Stimulated activated CD8-positive, alpha-beta memory T cell treated with anti-CD3 and anti-CD28 coated beads, Interleukin-15, amount 100 ng/mL, for 1 hour (primary cell): Measurements from ENCODE around the gene PCDHA11.
"Not testable (repeated sequence)": the region's sequence is repeated elsewhere in the genome, so short reads cannot be mapped to it uniquely, and the experiment has no call there.

Experiments
- DNase-seq: peaks from one replicate; pipeline ENCODE4 v3.0.0-alpha.2; 2020; ENCODE audit warnings: low read depth

The PCDHA11 gene

DNA sequence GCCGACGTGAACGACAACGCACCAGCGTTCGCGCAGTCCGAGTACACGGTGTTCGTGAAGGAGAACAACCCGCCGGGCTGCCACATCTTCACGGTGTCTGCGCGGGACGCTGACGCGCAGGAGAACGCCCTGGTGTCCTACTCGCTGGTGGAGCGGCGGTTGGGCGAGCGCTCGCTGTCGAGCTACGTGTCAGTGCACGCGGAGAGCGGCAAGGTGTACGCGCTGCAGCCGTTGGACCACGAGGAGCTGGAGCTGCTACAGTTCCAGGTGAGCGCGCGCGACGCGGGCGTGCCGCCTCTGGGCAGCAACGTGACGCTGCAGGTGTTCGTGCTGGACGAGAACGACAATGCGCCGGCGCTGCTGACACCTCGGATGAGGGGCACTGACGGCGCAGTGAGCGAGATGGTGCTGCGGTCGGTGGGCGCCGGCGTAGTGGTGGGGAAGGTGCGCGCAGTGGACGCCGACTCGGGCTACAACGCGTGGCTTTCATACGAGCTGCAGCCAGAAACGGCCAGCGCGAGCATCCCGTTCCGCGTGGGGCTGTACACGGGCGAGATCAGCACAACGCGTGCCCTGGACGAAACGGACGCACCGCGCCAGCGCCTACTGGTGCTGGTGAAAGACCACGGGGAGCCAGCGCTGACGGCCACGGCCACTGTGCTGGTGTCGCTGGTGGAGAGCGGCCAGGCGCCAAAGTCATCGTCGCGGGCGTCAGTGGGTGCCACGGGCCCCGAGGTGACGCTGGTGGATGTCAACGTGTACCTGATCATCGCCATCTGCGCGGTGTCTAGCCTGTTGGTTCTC lies 18.7 kb upstream of the PCDHA11 start:
- DNase-seq, result not testable (repeated sequence)

DNA sequence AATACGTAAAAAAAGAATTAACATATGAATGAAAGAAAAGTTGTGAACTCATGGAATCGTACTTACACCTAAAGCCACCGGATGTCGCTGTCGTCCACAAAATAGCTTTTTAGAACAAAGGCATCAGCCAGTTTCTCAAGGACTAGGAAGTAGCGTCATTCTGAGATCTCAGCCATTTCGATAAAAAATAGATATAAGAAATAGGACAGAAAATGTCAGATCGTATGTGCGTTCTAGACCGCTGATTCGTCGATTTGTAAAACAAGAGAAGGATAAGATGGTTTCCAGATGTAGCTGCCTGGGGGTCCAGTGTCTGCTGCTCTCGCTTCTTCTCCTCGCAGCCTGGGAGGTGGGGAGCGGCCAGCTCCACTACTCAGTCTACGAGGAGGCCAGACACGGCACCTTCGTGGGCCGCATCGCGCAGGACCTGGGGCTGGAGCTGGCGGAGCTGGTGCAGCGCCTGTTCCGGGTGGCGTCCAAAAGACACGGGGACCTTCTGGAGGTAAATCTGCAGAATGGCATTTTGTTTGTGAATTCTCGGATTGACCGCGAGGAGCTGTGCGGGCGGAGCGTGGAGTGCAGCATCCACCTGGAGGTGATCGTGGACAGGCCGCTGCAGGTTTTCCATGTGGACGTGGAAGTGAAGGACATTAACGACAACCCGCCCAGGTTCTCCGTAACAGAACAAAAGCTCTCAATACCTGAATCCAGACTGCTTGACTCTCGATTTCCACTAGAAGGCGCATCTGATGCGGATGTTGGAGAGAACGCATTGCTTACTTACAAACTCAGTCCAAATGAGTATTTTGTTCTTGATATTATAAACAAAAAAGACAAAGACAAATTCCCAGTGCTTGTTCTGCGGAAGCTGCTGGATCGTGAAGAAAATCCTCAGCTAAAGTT lies 12.7 kb upstream of the PCDHA11 start, which contains the start of gene PCDHA10:
Gene PCDHA10 (plus strand): TSS at position 126 of the 903 bp plus-strand sequence. CDS start 152 bp downstream, at position 278.
- DNase-seq, result no peak

- no peak for DNase-seq
Measured at GRCh38 chr5:140857177-140857986, 11.4 kb upstream of the PCDHA11 start.

GRCh38 chr5:140857987-140858240 lies 10.8 kb upstream of the PCDHA11 start:
- no peak for DNase-seq

DNA sequence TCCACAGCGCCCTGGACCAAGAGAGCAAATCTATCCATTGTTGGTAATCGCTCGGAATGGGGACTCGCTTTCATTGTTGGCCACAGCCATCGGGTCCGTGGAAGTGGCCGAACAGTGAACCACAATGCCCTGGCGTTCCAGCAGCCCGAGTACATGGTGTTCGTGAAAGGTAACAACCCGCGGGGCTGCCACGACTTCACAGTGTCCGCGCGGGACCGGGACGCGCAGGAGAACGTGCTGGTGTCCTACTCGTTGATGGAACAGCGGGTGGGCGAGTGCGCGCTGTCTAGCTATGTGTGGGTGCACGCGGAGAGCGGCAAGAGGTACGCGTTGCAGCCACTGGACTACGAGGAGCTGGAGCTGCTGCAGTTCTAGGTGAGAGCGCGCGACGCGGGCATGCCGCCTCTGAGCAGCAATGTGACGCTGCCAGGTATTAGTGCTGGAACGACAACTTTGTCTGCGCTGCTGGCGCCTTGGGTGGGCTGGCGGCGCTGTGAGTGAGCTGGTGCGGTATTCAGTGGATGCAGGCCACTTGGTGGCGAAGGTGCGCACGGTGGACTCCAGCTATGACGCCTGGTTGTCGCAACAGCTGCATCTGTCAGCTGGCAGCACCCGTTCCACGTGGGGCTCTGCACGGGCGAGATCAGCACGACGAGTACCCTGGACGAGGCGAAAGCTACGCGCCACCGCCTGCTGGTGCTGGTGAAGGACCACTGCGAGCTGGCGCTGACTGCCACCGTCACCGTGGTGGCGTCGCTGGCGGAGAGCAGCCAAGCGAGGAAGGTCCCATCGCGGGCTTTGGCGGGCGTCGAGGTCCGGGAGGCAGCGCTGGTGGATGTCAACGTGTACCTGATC lies 6.1 kb upstream of the PCDHA11 start:
- DNase-seq, result no peak

DNA sequence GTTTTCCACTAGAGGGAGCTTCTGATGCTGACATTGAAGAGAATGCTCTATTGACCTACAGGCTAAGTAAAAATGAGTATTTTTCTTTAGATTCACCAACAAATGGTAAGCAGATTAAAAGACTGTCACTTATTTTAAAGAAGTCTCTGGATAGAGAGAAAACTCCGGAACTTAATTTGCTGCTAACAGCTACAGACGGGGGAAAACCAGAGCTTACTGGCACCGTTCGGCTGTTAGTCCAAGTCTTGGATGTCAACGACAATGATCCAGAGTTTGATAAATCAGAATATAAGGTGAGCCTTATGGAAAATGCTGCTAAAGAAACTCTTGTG lies 764 bp downstream of the PCDHA11 start:
- DNase-seq, result no peak

DNA sequence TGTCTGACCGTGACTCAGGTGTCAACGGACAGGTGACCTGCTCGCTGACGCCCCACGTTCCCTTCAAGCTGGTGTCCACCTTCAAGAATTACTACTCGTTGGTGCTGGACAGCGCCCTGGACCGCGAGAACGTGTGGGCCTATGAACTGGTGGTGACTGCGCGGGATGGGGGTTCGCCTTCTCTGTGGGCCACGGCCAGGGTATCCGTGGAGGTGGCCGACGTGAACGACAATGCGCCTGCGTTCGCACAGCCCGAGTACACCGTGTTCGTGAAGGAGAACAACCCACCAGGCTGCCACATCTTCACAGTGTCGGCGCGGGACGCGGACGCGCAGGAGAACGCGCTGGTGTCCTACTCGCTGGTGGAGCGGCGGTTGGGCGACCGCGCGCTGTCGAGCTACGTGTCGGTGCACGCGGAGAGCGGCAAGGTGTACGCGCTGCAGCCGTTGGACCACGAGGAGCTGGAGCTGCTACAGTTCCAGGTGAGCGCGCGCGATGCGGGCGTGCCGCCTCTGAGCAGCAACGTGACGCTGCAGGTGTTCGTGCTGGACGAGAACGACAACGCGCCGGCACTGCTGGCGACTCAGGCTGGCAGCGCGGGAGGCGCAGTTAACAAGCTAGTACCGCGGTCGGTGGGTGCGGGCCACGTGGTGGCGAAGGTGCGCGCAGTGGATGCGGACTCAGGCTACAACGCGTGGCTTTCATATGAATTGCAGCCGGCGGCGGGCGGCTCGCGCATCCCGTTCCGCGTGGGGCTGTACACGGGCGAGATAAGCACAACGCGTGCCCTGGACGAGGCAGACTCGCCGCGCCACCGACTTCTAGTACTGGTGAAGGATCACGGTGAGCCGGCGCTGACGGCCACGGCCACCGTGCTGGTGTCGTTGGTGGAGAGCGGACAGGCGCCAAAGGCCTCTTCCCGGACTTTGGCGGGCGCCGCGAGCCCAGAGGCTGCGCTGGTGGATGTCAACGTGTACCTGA lies 1.8 kb downstream of the PCDHA11 start:
- no peak for DNase-seq

GRCh38 chr5:140875085-140876065 lies 6.6 kb downstream of the PCDHA11 start, which contains the start of gene PCDHA12:
PCDHA12 (plus strand) TSS chr5:140875308; CDS start chr5:140875473, 165 bp downstream.
- DNase-seq, result no peak

GRCh38 chr5:140876541-140877261 lies 7.9 kb downstream of the PCDHA11 start:
- not testable (repeated sequence) for DNase-seq

DNA sequence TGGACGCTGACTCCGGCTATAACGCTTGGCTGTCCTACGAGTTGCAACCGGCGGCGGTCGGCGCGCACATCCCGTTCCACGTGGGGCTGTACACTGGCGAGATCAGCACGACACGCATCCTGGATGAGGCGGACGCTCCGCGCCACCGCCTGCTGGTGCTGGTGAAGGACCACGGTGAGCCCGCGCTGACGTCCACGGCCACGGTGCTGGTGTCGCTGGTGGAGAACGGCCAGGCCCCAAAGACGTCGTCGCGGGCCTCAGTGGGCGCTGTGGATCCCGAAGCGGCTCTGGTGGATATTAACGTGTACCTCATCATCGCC lies 8.5 kb downstream of the PCDHA11 start:
- no peak for DNase-seq

DNA sequence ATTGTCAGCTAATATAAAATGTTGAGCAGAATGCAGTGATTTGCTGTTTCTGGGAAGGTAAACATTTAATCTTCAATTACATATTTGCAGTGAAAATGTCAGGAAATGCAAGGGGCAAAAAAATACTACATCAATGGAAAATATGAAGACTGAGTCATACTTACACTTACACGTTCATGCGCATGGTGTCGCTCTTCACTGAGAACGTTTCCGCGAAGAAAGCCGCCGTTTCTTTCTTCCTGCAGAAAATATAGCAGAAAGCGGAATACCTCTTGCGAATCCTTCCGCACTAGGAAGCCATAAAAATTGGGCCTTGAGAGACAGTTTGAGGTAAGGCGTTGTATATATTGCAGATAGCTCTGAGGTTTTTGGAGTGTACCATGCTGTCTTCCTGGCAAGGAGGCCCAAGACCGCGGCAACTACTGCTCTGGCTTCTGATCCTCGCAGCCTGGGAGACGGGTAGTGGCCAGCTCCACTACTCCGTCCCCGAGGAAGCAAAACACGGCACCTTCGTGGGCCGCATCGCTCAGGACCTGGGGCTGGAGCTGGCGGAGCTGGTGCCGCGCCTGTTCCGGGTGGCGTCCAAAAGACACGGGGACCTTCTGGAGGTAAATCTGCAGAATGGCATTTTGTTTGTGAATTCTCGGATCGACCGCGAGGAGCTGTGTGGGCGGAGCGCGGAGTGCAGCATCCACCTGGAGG lies 13.3 kb downstream of the PCDHA11 start, which contains the start of gene PCDHA13:
Gene PCDHA13 (plus strand): TSS at position 236 of the 702 bp plus-strand sequence. CDS start 145 bp downstream, at position 381.
- DNase-seq, result no peak

- no peak for DNase-seq
Measured at GRCh38 chr5:140882591-140882899, 13.8 kb downstream of the PCDHA11 start.

DNA sequence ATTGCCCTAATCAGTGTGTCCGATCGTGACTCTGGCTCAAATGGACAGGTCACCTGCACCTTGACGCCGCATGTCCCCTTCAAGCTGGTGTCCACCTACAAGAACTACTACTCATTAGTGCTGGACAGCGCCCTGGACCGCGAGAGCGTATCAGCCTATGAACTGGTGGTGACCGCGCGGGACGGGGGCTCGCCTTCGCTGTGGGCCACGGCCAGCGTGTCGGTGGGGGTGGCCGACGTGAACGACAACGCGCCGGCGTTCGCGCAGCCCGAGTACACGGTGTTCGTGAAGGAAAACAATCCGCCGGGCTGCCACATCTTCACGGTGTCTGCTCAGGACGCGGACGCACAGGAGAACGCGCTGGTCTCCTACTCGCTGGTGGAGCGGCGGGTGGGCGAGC lies 14.6 kb downstream of the PCDHA11 start:
- DNase-seq, result no peak

DNA sequence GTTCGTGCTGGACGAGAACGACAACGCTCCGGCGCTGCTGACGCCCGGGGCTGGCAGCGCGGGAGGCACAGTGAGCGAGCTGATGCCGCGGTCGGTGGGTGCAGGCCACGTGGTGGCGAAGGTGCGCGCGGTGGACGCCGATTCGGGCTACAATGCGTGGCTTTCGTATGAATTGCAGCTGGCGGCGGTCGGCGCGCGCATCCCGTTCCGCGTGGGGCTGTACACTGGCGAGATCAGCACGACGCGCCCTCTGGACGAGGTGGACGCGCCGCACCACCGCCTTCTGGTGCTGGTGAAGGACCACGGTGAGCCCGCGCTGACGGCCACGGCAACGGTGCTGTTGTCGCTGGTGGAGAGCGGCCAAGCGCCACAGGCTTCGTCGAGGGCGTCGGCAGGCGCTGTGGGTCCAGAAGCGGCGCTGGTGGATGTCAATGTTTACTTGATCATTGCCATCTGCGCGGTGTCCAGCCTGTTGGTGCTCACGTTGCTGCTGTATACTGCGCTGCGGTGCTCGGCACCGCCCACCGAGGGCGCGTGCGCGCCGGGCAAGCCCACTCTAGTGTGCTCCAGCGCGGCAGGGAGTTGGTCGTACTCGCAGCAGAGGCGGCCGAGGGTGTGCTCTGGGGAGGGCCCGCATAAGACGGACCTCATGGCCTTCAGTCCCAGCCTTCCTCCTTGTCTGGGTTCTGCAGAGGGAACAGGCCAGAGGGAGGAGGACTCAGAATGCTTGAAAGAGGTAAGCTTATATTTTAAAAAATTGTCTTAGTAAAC lies 15.4 kb downstream of the PCDHA11 start:
- DNase-seq, result no peak

GRCh38 chr5:140916325-140916724 lies 47.6 kb downstream of the PCDHA11 start:
- no peak for DNase-seq
